ENCODE data around the gene SF3A1. TPM values are rescaled to one million over a fixed set of nuclear protein-coding genes. Genes with fewer than 3 reads are reported as not detected.
"Not testable (repeated sequence)": the region's sequence is repeated elsewhere in the genome, so short reads cannot be mapped to it uniquely, and the experiment has no call there.

The SF3A1 gene
- 16.1 TPM for total RNA-seq

- peak; percentile 88 for DNase-seq
Measured at GRCh38 chr22:30356449-30357235, at the start of gene SF3A1, which contains the start of gene CCDC157. TSS of gene SF3A1 (minus strand) at chr22:30356894. CDS start at chr22:30356792, 102 bp downstream. TSS of gene CCDC157 (plus strand) at chr22:30357007. CDS start at chr22:30366001, 8,994 bp downstream.

- DNase-seq: no peak
Measured at GRCh38 chr22:30406400-30406799, 49.7 kb upstream of the SF3A1 start.

- no peak for DNase-seq
Measured at GRCh38 chr22:30405731-30406130, 49.0 kb upstream of the SF3A1 start.

GRCh38 chr22:30404307-30404706, 47.6 kb upstream of the SF3A1 start:
- no peak for DNase-seq

GRCh38 chr22:30402766-30403104, 46.0 kb upstream of the SF3A1 start:
- DNase-seq: not testable (repeated sequence)

GRCh38 chr22:30402028-30402765, 45.5 kb upstream of the SF3A1 start:
- DNase-seq: no peak

GRCh38 chr22:30401024-30401423, 44.3 kb upstream of the SF3A1 start:
- DNase-seq: not testable (repeated sequence)

- DNase-seq: no peak
Measured at GRCh38 chr22:30400159-30400558, 43.5 kb upstream of the SF3A1 start.

- no peak for DNase-seq
Measured at GRCh38 chr22:30399718-30400117, 43.0 kb upstream of the SF3A1 start.

- DNase-seq: no peak
Measured at GRCh38 chr22:30398685-30399680, 42.3 kb upstream of the SF3A1 start.

GRCh38 chr22:30397656-30398635, 41.3 kb upstream of the SF3A1 start:
- DNase-seq: no peak

GRCh38 chr22:30396871-30397655, 40.4 kb upstream of the SF3A1 start, which contains the start of gene SEC14L2:
TSS of gene SEC14L2 (plus strand) at chr22:30397018. CDS start at chr22:30397117, 99 bp downstream.
- DNase-seq: peak; percentile 75

- no peak for DNase-seq
Measured at GRCh38 chr22:30393885-30394284, 37.2 kb upstream of the SF3A1 start.

- DNase-seq: no peak
Measured at GRCh38 chr22:30393322-30393680, 36.6 kb upstream of the SF3A1 start.

GRCh38 chr22:30392661-30393321, 36.1 kb upstream of the SF3A1 start:
- no peak for DNase-seq

GRCh38 chr22:30390974-30391691, 34.4 kb upstream of the SF3A1 start:
- peak; percentile 48 for DNase-seq

GRCh38 chr22:30386960-30387827, 30.5 kb upstream of the SF3A1 start, which contains the start of gene RNF215:
TSS of gene RNF215 (minus strand) at chr22:30387411. CDS start at chr22:30387313, 98 bp downstream.
- peak; percentile 58 for DNase-seq

GRCh38 chr22:30386608-30386959, 29.9 kb upstream of the SF3A1 start:
- DNase-seq: no peak
